Panc1 (cell line): Measurements from ENCODE around the gene KDM4B. TPM values are rescaled to one million over a fixed set of nuclear protein-coding genes. Genes with fewer than 3 reads are reported as not detected.

ENCODE experiments used
- ATAC-seq: fragments of 200-7000 bp; cut with Tn5 transposase; 2 replicates; pipeline ENCODE4 v1.9.1; 2020; ENCODE audit warnings: mild to moderate bottlenecking, moderate library complexity
- BruUV-seq: library from RNA; stranded (reverse); fragments of 400-500 nt; replicated peaks from 2 replicates; lab custom pipeline; 2021; lab: Mats Ljungman, UMichigan
- CTCF ChIA-PET: fragments of 300-600 bp; sonication (Branson Sonifier 250); formaldehyde crosslinking; loops from one replicate; lab custom pipeline; 2022; ENCODE audit warnings: antibody characterized with exemption; lab: Charles Lee
- POLR2A ChIA-PET: fragments of 300-600 bp; sonication (Branson Sonifier 250); formaldehyde crosslinking; loops from one replicate; lab custom pipeline; 2022; ENCODE audit warnings: antibody characterized with exemption; lab: Charles Lee
- DNase-seq: peaks from one replicate; pipeline ENCODE4 v3.0.0-alpha.2; 2010; ENCODE audit warnings: low read depth, low spot score
- H3K27ac ChIP-seq: 2 replicates; pipeline ENCODE4 v1.5.1; 2011; ENCODE audit warnings: mild to moderate bottlenecking, low read length, inconsistent platforms
- H3K27me3 ChIP-seq: fragments of 200-500 bp; sonication (Bioruptor generic); 2 replicates; pipeline ENCODE4 v1.6.0; 2014; ENCODE audit warnings: low read length, inconsistent platforms; ENCODE audit not compliant: control insufficient read depth, insufficient read depth
- H3K36me3 ChIP-seq: fragments of 200-500 bp; sonication (Bioruptor generic); 2 replicates; pipeline ENCODE4 v1.5.1; 2014; ENCODE audit warnings: inconsistent platforms, mild to moderate bottlenecking, low read length, moderate library complexity; ENCODE audit not compliant: control insufficient read depth, insufficient read depth
- H3K4me1 ChIP-seq: 2 replicates; pipeline ENCODE4 v1.5.1; 2011; ENCODE audit warnings: inconsistent platforms, mild to moderate bottlenecking, low read length, moderate library complexity; ENCODE audit not compliant: control insufficient read depth, insufficient read depth
- H3K4me3 ChIP-seq, 2 experiments: 2 replicates each; pipeline ENCODE4 v1.5.1; 2011 to 2012; ENCODE audit warnings: low read depth in 2 of 2, low read length in 2 of 2, mild to moderate bottlenecking in 2 of 2, inconsistent platforms in 1 of 2, moderate library complexity in 1 of 2
- H3K9me3 ChIP-seq: fragments of 200-500 bp; sonication (Bioruptor generic); 2 replicates; pipeline ENCODE4 v1.5.1; 2014; ENCODE audit warnings: low read depth, mild to moderate bottlenecking, inconsistent platforms, low read length, moderate library complexity; ENCODE audit not compliant: control insufficient read depth, insufficient read depth
- POLR2AphosphoS5 ChIP-seq: IDR thresholded peaks from 2 replicates; pipeline ENCODE4 v1.6.1; 2012; ENCODE audit warnings: mild to moderate bottlenecking, low read depth, low read length, moderate library complexity
- SIN3A ChIP-seq: IDR thresholded peaks from 2 replicates; pipeline ENCODE4 v1.6.1; 2012; ENCODE audit warnings: low read depth, mild to moderate bottlenecking, low read length, moderate library complexity, borderline replicate concordance; ENCODE audit not compliant: insufficient read depth
- TCF7L2 ChIP-seq: IDR thresholded peaks from 2 replicates; pipeline ENCODE4 v1.6.1; 2011; ENCODE audit warnings: mild to moderate bottlenecking, low read depth, low read length, inconsistent platforms
- in situ Hi-C: cut with HindIII; loops from 2 replicates; pipeline ENCODE4 v1.10.0; 2016; ENCODE audit warnings: low sequenced_read_pairs, low pct_unique_long_range_greater_than_20kb
- intact Hi-C: fragments of 100-400 bp; cut with micrococcal nuclease; formaldehyde crosslinking; loops from one replicate; pipeline ENCODE4 v1.10.0; 2022; ENCODE audit not compliant: unreplicated experiment
- total RNA-seq: library from RNA; stranded (reverse); gene quantifications from one replicate; pipeline ENCODE4 v1.2.1, GENCODE V29; 2021; ENCODE audit not compliant: unreplicated experiment
- TF ChIP-seq, protein P1 (sequence below): fragments of 450-650 bp; IDR thresholded peaks from 2 replicates; pipeline ENCODE4 v1.5.1; 2017; ENCODE audit warnings: mild to moderate bottlenecking
- TF ChIP-seq, protein P2 (sequence below), 2 experiments: IDR thresholded peaks; 2 replicates each; pipeline ENCODE4 v1.6.1; 2011 to 2012; ENCODE audit warnings: low read depth in 2 of 2, control low read depth in 1 of 2, low read length in 1 of 2, mild to moderate bottlenecking in 1 of 2, moderate library complexity in 1 of 2; ENCODE audit not compliant: insufficient read depth in 1 of 2

Gene KDM4B
- total RNA-seq, 1 experiment from 2014 or later, result 18.4 TPM

DNA sequence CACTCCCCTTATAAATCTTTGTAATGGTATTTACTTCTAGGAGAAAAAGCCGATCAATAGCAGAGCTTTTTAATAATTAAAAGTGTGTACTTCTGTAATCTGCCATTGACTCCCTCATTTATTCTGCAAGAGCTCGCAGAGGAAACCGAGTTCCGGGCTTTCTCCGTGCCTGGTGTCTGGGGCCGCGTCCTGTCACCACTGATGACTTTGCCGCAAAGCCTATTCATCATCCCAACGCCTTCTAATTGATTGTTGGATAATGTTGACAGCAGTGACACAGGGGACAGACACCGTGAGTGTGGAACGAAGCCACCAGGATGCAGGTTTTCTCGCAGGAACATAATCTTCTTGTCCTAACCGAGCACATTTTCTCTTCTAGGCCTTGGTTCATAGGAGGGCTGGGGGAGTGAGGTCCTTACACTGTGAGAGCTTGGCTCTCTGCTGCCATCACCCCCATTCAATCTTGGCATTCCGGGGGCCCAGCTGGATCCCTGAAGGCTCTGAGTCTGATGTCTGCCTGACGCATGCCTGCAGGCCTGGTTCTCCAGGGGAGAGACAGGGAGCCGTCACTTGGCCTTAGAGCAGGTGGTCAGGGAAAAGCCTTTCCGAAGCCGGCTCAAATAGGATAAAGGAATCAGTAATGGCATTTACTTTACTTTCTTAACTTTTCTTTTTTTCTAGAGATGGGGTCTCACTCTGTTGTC lies 110.3 kb downstream of the KDM4B start:
- ChIA-PET POLR2A (no interaction called here), CTCF (no interaction called here)
- in situ Hi-C loops, result no loop called here
- Histone ChIP-seq H3K4me3 (no peak overlapping the region), H3K4me1 (no peaks in the 10 kb centered on the region), H3K9me3 (no peaks in the 10 kb centered on the region), H3K27me3 (no peaks in the 10 kb centered on the region), H3K27ac (no peak overlapping the region), H3K36me3 (no peaks in the 10 kb centered on the region)
- BruUV-seq, result TSS peak; percentile 57
- ATAC-seq (no peak), DNase-seq (no peak)
- TF ChIP-seq TCF7L2 (no peak), POLR2AphosphoS5 (no peak), SIN3A (no peak)
- TF ChIP-seq, protein P1, sequence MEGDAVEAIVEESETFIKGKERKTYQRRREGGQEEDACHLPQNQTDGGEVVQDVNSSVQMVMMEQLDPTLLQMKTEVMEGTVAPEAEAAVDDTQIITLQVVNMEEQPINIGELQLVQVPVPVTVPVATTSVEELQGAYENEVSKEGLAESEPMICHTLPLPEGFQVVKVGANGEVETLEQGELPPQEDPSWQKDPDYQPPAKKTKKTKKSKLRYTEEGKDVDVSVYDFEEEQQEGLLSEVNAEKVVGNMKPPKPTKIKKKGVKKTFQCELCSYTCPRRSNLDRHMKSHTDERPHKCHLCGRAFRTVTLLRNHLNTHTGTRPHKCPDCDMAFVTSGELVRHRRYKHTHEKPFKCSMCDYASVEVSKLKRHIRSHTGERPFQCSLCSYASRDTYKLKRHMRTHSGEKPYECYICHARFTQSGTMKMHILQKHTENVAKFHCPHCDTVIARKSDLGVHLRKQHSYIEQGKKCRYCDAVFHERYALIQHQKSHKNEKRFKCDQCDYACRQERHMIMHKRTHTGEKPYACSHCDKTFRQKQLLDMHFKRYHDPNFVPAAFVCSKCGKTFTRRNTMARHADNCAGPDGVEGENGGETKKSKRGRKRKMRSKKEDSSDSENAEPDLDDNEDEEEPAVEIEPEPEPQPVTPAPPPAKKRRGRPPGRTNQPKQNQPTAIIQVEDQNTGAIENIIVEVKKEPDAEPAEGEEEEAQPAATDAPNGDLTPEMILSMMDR, result no peak
- TF ChIP-seq, protein P2, sequence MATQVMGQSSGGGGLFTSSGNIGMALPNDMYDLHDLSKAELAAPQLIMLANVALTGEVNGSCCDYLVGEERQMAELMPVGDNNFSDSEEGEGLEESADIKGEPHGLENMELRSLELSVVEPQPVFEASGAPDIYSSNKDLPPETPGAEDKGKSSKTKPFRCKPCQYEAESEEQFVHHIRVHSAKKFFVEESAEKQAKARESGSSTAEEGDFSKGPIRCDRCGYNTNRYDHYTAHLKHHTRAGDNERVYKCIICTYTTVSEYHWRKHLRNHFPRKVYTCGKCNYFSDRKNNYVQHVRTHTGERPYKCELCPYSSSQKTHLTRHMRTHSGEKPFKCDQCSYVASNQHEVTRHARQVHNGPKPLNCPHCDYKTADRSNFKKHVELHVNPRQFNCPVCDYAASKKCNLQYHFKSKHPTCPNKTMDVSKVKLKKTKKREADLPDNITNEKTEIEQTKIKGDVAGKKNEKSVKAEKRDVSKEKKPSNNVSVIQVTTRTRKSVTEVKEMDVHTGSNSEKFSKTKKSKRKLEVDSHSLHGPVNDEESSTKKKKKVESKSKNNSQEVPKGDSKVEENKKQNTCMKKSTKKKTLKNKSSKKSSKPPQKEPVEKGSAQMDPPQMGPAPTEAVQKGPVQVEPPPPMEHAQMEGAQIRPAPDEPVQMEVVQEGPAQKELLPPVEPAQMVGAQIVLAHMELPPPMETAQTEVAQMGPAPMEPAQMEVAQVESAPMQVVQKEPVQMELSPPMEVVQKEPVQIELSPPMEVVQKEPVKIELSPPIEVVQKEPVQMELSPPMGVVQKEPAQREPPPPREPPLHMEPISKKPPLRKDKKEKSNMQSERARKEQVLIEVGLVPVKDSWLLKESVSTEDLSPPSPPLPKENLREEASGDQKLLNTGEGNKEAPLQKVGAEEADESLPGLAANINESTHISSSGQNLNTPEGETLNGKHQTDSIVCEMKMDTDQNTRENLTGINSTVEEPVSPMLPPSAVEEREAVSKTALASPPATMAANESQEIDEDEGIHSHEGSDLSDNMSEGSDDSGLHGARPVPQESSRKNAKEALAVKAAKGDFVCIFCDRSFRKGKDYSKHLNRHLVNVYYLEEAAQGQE (IDR thresholded peaks at IDR 0.05; ENCODE audit: insufficient read depth in 1 of 2, low read depth in 2 of 2, low read length in 1 of 2), result no peak
- intact Hi-C loops, result no loop called here

DNA sequence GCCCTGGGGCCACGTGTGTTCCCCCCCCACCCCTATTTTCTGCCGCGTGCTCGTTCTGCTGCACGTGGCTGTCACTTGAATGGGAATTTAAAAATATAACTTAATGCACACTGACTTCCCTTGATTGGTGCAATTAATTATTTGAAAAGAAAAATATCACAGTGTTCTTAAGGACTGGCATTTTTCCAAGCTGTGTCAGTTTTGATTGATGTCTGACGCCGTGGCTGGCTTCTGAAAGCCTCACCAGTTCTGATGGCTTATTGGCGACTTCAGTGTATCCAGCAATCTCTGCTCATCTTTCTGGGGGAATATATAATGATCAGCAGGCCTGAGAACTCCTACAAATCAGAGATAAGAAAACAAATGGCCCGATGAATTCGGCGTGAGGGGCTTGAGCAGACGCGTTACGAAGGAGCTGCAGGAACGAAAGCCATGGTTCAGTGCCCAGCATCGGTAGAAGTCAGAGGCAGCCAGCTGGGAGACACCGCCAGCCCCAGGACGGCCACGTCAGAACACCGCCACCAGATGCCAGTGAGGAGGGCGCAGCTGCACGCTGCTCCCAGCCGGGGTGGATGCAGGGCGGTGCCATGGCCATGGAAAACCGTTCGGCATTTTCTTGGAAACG lies 111.2 kb downstream of the KDM4B start:
- TF ChIP-seq POLR2AphosphoS5 (no peak), TCF7L2 (no peak), SIN3A (no peak)
- TF ChIP-seq, protein P2 (IDR thresholded peaks at IDR 0.05; ENCODE audit: insufficient read depth in 1 of 2, low read depth in 2 of 2, low read length in 1 of 2), result no peak
- TF ChIP-seq, protein P1, result no peak
- in situ Hi-C loops, result no loop called here
- BruUV-seq, result no TSS peak
- H3K4me1 ChIP-seq, result no peaks in the 10 kb centered on the region
- DNase-seq (no peak), ATAC-seq (no peak)
- no peaks in the 10 kb centered on the region for H3K27me3 ChIP-seq
- no peak overlapping the region for H3K27ac ChIP-seq
- H3K9me3 ChIP-seq, result no peaks in the 10 kb centered on the region
- ChIA-PET POLR2A (no interaction called here), CTCF (interaction anchor here (0.6 kb wide), 1 partner anchor 33 kb away, joined by 3 read pairs; no protein-coding TSS in a partner anchor)
- intact Hi-C loops, result no loop called here
- no peak overlapping the region for H3K4me3 ChIP-seq
- H3K36me3 ChIP-seq, result no peaks in the 10 kb centered on the region
